GM23338 (cell line): ENCODE measurements around the gene TSHZ2.

Source experiments
- CREB1 ChIP-seq: fragments of 250-450 bp; sonication (Bioruptor Pico); IDR thresholded peaks from 2 replicates; pipeline ENCODE4 v1.5.0; 2020; ENCODE audit warnings: low read depth, mild to moderate bottlenecking, moderate library complexity
- CTCF ChIP-seq, 2 experiments: fragments of 200-600 bp in 1 of 2; sonication (generic) in 1 of 2; conservative IDR thresholded peaks; 2 replicates each; pipeline versions ENCODE4 v1.5.1 to v1.6.1; 2016 to 2017; ENCODE audit warnings: antibody characterized with exemption in 2 of 2, low read depth in 2 of 2, mild to moderate bottlenecking in 2 of 2, moderate library complexity in 1 of 2
- ETS1 ChIP-seq: IDR thresholded peaks from 2 replicates; pipeline ENCODE4 v1.6.1; 2016; ENCODE audit warnings: antibody characterized with exemption
- EZH2 ChIP-seq: fragments of 200-600 bp; sonication (generic); IDR thresholded peaks from one replicate; pipeline ENCODE4 v1.8.0; 2017; ENCODE audit warnings: antibody characterized with exemption, mild to moderate bottlenecking, low read depth; ENCODE audit not compliant: unreplicated experiment
- EZH2phosphoT487 ChIP-seq: fragments of 200-600 bp; sonication (generic); IDR thresholded peaks from one replicate; pipeline ENCODE4 v1.8.1; 2018; ENCODE audit warnings: antibody characterized with exemption; ENCODE audit not compliant: unreplicated experiment
- JUNB ChIP-seq: IDR thresholded peaks from one replicate; pipeline ENCODE4 v1.6.1; 2016; ENCODE audit warnings: antibody characterized with exemption; ENCODE audit not compliant: unreplicated experiment
- NANOG ChIP-seq: IDR thresholded peaks from 2 replicates; pipeline ENCODE4 v1.6.1; 2016; ENCODE audit warnings: antibody characterized with exemption, borderline replicate concordance
- POLR2AphosphoS5 ChIP-seq: IDR thresholded peaks from 2 replicates; pipeline ENCODE4 v1.6.1; 2016; ENCODE audit warnings: antibody characterized with exemption, low read depth
- STAT1 ChIP-seq: IDR thresholded peaks from one replicate; pipeline ENCODE4 v1.6.1; 2016; ENCODE audit warnings: antibody characterized with exemption; ENCODE audit not compliant: unreplicated experiment
- ZNF114 ChIP-seq: fragments of 250-450 bp; sonication (Bioruptor Pico); IDR thresholded peaks from 2 replicates; pipeline ENCODE4 v1.5.0; 2020; ENCODE audit warnings: mild to moderate bottlenecking, moderate library complexity
- ZNF331 ChIP-seq: fragments of 250-450 bp; sonication (Bioruptor Pico); IDR thresholded peaks from 2 replicates; pipeline ENCODE4 v1.5.0; 2020; ENCODE audit warnings: low read depth, mild to moderate bottlenecking, moderate library complexity
- TF ChIP-seq, protein P1 (sequence below): fragments of 250-450 bp; sonication (Bioruptor Pico); IDR thresholded peaks from 2 replicates; pipeline ENCODE4 v1.5.0; 2020; ENCODE audit warnings: mild to moderate bottlenecking, moderate library complexity
- TF ChIP-seq, protein P2 (sequence below): IDR thresholded peaks from one replicate; pipeline ENCODE4 v1.6.1; 2018; ENCODE audit warnings: antibody characterized with exemption; ENCODE audit not compliant: unreplicated experiment

DNA sequence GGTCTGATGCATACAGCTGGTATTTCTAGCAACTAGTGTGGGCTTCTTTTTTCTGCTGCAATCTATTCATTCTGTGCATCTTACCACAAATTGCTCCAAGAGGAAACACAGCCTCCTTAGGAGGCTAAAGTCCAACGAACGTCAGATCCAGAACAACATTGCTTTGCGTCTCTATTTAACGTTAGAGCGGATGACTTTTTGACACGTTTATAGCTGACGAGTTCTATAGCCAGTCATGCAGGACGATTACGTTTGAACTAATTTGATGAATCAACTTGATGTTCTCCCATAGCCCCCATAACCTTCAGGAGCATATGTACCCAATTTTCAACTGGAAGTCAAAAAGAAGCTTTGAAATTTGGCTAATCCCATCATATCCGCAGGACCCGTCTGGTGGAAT, 59.9 kb downstream of the TSHZ2 start:
- TF ChIP-seq CTCF (conservative IDR thresholded peaks at IDR 0.05; ENCODE audit: low read depth in 2 of 2) (no peak), EZH2phosphoT487 (no peak), POLR2AphosphoS5 (no peak), ZNF331 (no peak), ETS1 (no peak), EZH2 (no peak), NANOG (no peak), STAT1 (no peak), JUNB (no peak), CREB1 (CRISPR knock-in tag) (no peak), ZNF114 (CRISPR knock-in tag) (no peak)
- TF ChIP-seq, protein P1, sequence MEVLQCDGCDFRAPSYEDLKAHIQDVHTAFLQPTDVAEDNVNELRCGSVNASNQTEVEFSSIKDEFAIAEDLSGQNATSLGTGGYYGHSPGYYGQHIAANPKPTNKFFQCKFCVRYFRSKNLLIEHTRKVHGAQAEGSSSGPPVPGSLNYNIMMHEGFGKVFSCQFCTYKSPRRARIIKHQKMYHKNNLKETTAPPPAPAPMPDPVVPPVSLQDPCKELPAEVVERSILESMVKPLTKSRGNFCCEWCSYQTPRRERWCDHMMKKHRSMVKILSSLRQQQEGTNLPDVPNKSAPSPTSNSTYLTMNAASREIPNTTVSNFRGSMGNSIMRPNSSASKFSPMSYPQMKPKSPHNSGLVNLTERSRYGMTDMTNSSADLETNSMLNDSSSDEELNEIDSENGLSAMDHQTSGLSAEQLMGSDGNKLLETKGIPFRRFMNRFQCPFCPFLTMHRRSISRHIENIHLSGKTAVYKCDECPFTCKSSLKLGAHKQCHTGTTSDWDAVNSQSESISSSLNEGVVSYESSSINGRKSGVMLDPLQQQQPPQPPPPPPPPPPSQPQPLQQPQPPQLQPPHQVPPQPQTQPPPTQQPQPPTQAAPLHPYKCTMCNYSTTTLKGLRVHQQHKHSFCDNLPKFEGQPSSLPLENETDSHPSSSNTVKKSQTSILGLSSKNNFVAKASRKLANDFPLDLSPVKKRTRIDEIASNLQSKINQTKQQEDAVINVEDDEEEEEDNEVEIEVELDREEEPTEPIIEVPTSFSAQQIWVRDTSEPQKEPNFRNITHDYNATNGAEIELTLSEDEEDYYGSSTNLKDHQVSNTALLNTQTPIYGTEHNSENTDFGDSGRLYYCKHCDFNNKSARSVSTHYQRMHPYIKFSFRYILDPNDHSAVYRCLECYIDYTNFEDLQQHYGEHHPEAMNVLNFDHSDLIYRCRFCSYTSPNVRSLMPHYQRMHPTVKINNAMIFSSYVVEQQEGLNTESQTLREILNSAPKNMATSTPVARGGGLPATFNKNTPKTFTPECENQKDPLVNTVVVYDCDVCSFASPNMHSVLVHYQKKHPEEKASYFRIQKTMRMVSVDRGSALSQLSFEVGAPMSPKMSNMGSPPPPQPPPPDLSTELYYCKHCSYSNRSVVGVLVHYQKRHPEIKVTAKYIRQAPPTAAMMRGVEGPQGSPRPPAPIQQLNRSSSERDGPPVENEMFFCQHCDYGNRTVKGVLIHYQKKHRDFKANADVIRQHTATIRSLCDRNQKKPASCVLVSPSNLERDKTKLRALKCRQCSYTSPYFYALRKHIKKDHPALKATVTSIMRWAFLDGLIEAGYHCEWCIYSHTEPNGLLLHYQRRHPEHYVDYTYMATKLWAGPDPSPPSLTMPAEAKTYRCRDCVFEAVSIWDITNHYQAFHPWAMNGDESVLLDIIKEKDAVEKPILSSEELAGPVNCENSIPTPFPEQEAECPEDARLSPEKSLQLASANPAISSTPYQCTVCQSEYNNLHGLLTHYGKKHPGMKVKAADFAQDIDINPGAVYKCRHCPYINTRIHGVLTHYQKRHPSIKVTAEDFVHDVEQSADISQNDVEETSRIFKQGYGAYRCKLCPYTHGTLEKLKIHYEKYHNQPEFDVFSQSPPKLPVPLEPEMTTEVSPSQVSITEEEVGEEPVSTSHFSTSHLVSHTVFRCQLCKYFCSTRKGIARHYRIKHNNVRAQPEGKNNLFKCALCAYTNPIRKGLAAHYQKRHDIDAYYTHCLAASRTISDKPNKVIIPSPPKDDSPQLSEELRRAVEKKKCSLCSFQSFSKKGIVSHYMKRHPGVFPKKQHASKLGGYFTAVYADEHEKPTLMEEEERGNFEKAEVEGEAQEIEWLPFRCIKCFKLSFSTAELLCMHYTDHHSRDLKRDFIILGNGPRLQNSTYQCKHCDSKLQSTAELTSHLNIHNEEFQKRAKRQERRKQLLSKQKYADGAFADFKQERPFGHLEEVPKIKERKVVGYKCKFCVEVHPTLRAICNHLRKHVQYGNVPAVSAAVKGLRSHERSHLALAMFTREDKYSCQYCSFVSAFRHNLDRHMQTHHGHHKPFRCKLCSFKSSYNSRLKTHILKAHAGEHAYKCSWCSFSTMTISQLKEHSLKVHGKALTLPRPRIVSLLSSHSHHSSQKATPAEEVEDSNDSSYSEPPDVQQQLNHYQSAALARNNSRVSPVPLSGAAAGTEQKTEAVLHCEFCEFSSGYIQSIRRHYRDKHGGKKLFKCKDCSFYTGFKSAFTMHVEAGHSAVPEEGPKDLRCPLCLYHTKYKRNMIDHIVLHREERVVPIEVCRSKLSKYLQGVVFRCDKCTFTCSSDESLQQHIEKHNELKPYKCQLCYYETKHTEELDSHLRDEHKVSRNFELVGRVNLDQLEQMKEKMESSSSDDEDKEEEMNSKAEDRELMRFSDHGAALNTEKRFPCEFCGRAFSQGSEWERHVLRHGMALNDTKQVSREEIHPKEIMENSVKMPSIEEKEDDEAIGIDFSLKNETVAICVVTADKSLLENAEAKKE (CRISPR knock-in tag), result no peak
- TF ChIP-seq, protein P2, sequence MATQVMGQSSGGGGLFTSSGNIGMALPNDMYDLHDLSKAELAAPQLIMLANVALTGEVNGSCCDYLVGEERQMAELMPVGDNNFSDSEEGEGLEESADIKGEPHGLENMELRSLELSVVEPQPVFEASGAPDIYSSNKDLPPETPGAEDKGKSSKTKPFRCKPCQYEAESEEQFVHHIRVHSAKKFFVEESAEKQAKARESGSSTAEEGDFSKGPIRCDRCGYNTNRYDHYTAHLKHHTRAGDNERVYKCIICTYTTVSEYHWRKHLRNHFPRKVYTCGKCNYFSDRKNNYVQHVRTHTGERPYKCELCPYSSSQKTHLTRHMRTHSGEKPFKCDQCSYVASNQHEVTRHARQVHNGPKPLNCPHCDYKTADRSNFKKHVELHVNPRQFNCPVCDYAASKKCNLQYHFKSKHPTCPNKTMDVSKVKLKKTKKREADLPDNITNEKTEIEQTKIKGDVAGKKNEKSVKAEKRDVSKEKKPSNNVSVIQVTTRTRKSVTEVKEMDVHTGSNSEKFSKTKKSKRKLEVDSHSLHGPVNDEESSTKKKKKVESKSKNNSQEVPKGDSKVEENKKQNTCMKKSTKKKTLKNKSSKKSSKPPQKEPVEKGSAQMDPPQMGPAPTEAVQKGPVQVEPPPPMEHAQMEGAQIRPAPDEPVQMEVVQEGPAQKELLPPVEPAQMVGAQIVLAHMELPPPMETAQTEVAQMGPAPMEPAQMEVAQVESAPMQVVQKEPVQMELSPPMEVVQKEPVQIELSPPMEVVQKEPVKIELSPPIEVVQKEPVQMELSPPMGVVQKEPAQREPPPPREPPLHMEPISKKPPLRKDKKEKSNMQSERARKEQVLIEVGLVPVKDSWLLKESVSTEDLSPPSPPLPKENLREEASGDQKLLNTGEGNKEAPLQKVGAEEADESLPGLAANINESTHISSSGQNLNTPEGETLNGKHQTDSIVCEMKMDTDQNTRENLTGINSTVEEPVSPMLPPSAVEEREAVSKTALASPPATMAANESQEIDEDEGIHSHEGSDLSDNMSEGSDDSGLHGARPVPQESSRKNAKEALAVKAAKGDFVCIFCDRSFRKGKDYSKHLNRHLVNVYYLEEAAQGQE, result no peak
